HepG2 (cell line): ENCODE results near the gene SS18L1. TPM values are rescaled to one million over a fixed set of nuclear protein-coding genes. Genes with fewer than 3 reads are reported as not detected.

Source experiments
- ATAC-seq: fragments of 200-7000 bp; cut with Tn5 transposase; 3 replicates; pipeline ENCODE4 v1.9.1; 2020; ENCODE audit warnings: mild to moderate bottlenecking, moderate library complexity
- BruUV-seq: library from RNA; stranded (reverse); fragments of 400-500 nt; replicated peaks from 2 replicates; lab custom pipeline; 2021; lab: Mats Ljungman, UMichigan
- CTCF ChIA-PET: fragments of 300-600 bp; formaldehyde crosslinking; extraction: SDS; loops from one replicate; lab custom pipeline; 2021; ENCODE audit warnings: low total read pairs, inconsistent platforms, low intra/inter-chr PET ratio; lab: Yijun Ruan, JAX
- POLR2A ChIA-PET: fragments of 350-600 bp; sonication (Branson Sonifier 250); formaldehyde crosslinking; loops from one replicate; lab custom pipeline; 2020; ENCODE audit warnings: antibody characterized with exemption, inconsistent platforms; lab: Yijun Ruan, JAX
- DNase-seq: peaks from one replicate; pipeline ENCODE4 v3.0.0-alpha.2; 2015; ENCODE audit warnings: low spot score
- FAIRE-seq: peaks from 3 replicates; lab custom pipeline; 2011; peaks lifted over from hg19 to GRCh38; lab: Jason Lieb, UNC
- H2AFZ ChIP-seq: one replicate; pipeline ENCODE4 v1.6.1; 2011; ENCODE audit warnings: low read length, inconsistent platforms
- H3K27ac ChIP-seq: fragments of 300-600 bp; 3 replicates; pipeline ENCODE4 v1.8.0; 2011; ENCODE audit warnings: mixed run types, mild to moderate bottlenecking, mixed read lengths, low read length, inconsistent platforms; ENCODE audit not compliant: insufficient read depth; ENCODE audit errors: extremely low read length
- H3K27me3 ChIP-seq, 2 experiments: fragments of 200-600 bp in 1 of 2; 2 replicates in 1 of 2; 3 replicates in 1 of 2; pipeline versions ENCODE4 v1.6.0 to v1.8.0; 2011; ENCODE audit warnings: low read length in 2 of 2, mild to moderate bottlenecking in 2 of 2, moderate library complexity in 2 of 2, inconsistent platforms in 1 of 2; ENCODE audit not compliant: insufficient read depth in 2 of 2, control insufficient read depth in 1 of 2
- H3K36me3 ChIP-seq, 2 experiments: fragments of 200-600 bp in 1 of 2; replicated peaks in 1 of 2; 2 replicates in 1 of 2; 3 replicates in 1 of 2; pipeline versions ENCODE4 v1.5.1 to v1.8.0; 2011; ENCODE audit warnings: low read length in 2 of 2, inconsistent platforms in 1 of 2; ENCODE audit not compliant: insufficient read depth in 2 of 2, control insufficient read depth in 1 of 2
- H3K4me1 ChIP-seq: 2 replicates; pipeline ENCODE4 v1.5.1; 2012; ENCODE audit warnings: low read length, inconsistent platforms; ENCODE audit not compliant: insufficient read depth
- H3K4me2 ChIP-seq: 2 replicates; pipeline ENCODE4 v1.6.0; 2011; ENCODE audit warnings: low read depth, low read length, inconsistent platforms
- H3K4me3 ChIP-seq, 3 experiments: fragments of 200-600 bp in 1 of 3; sonication (generic), shearing (Covaris generic) in 1 of 3; replicated peaks in 1 of 3; 2 replicates each; pipeline ENCODE4 v1.5.1; 2011 to 2016; ENCODE audit warnings: low read length in 3 of 3, inconsistent platforms in 2 of 3, low read depth in 2 of 3, mild to moderate bottlenecking in 2 of 3, control low read depth in 1 of 3, mixed read lengths in 1 of 3; ENCODE audit not compliant: insufficient read depth in 1 of 3
- H3K79me2 ChIP-seq: one replicate; pipeline ENCODE4 v1.6.1; 2011; ENCODE audit warnings: low read length, inconsistent platforms; ENCODE audit not compliant: insufficient read depth
- H3K9ac ChIP-seq: 2 replicates; pipeline ENCODE4 v1.6.0; 2011; ENCODE audit warnings: mild to moderate bottlenecking, low read depth, low read length, inconsistent platforms; ENCODE audit not compliant: insufficient read depth
- H3K9me3 ChIP-seq: 2 replicates; pipeline ENCODE4 v1.5.1; 2012; ENCODE audit warnings: mild to moderate bottlenecking, low read length
- H4K20me1 ChIP-seq: 2 replicates; pipeline ENCODE4 v1.6.0; 2011; ENCODE audit warnings: inconsistent platforms, mild to moderate bottlenecking, low read length, moderate library complexity; ENCODE audit not compliant: insufficient read depth
- ARID2 ChIP-seq: sonication (generic); formaldehyde crosslinking; IDR thresholded peaks from 2 replicates; pipeline ENCODE4 v1.8.1; 2022; ENCODE audit warnings: mild to moderate bottlenecking, missing genetic modification reagents, borderline replicate concordance
- BCL3 ChIP-seq: sonication (generic); formaldehyde crosslinking; IDR thresholded peaks from 2 replicates; pipeline ENCODE4 v1.5.1; 2020; ENCODE audit warnings: mild to moderate bottlenecking, missing genetic modification reagents, moderate library complexity
- CHCHD3 ChIP-seq: sonication (generic); formaldehyde crosslinking; IDR thresholded peaks from 2 replicates; pipeline ENCODE4 v1.8.0; 2022; ENCODE audit warnings: mild to moderate bottlenecking, missing genetic modification reagents, moderate library complexity
- CSRNP1 ChIP-seq: sonication (generic); formaldehyde crosslinking; IDR thresholded peaks from 2 replicates; pipeline ENCODE4 v1.8.1; 2023; ENCODE audit warnings: mild to moderate bottlenecking, missing genetic modification reagents
- DMTF1 ChIP-seq: sonication (generic); formaldehyde crosslinking; IDR thresholded peaks from 2 replicates; pipeline ENCODE4 v1.4.0; 2020; ENCODE audit warnings: mild to moderate bottlenecking, missing genetic modification reagents
- HMG20B ChIP-seq: conservative IDR thresholded peaks from 2 replicates; pipeline ENCODE4 v1.6.1; 2016; ENCODE audit warnings: missing genetic modification reagents, missing compliant biosample characterization
- MAFF ChIP-seq: IDR thresholded peaks from 2 replicates; pipeline ENCODE4 v1.6.1; 2011; ENCODE audit warnings: low read depth, low read length, improper control_type of control experiment
- NCOA2 ChIP-seq: sonication (generic); formaldehyde crosslinking; IDR thresholded peaks from 2 replicates; pipeline ENCODE4 v1.8.0; 2022; ENCODE audit warnings: inconsistent platforms
- NR2F1 ChIP-seq, 2 experiments: fragments of 450-650 bp in 1 of 2; formaldehyde crosslinking in 1 of 2; IDR thresholded peaks; 2 replicates each; pipeline versions ENCODE4 v1.5.0 to v1.6.1; 2016 to 2020; ENCODE audit warnings: mild to moderate bottlenecking in 1 of 2, missing compliant biosample characterization in 1 of 2, missing genetic modification reagents in 1 of 2, moderate library complexity in 1 of 2
- SRSF9 ChIP-seq: fragments of 200-400 bp; formaldehyde crosslinking; IDR thresholded peaks from 2 replicates; pipeline ENCODE4 v1.6.1; 2018; ENCODE audit warnings: borderline replicate concordance, mild to moderate bottlenecking, low read depth, low read length; ENCODE audit not compliant: insufficient read depth, poor library complexity, severe bottlenecking
- ZMAT3 ChIP-seq: sonication (generic); formaldehyde crosslinking; conservative IDR thresholded peaks from 2 replicates; pipeline ENCODE4 v1.7.0; 2021; ENCODE audit warnings: missing genetic modification reagents
- ZNF20 ChIP-seq: sonication (generic); formaldehyde crosslinking; IDR thresholded peaks from 2 replicates; pipeline ENCODE4 v1.4.0; 2020; ENCODE audit warnings: mild to moderate bottlenecking, moderate library complexity, missing genetic modification reagents
- ZNF335 ChIP-seq: sonication (generic); formaldehyde crosslinking; IDR thresholded peaks from 2 replicates; pipeline ENCODE4 v1.4.0; 2020; ENCODE audit warnings: missing genetic modification reagents
- ZNF615 ChIP-seq: sonication (generic); formaldehyde crosslinking; IDR thresholded peaks from 2 replicates; pipeline ENCODE4 v1.5.0; 2020; ENCODE audit warnings: mild to moderate bottlenecking, missing genetic modification reagents, borderline replicate concordance
- ZNF878 ChIP-seq: sonication (generic); formaldehyde crosslinking; IDR thresholded peaks from 2 replicates; pipeline ENCODE4 v1.8.1; 2023; ENCODE audit warnings: mild to moderate bottlenecking, missing genetic modification reagents, moderate library complexity
- WGBS: methylation state at CpG from one replicate; pipeline ENCODE4 v1.1.6; 2017; ENCODE audit warnings: low lambda C conversion rate; 5-methylcytosine and 5-hydroxymethylcytosine counted together
- in situ Hi-C: cut with HindIII; loops from 2 replicates; pipeline ENCODE4 v1.10.0; 2017; ENCODE audit warnings: low pct_unique_long_range_greater_than_20kb; ENCODE audit not compliant: extremely low pct_ligation_motif_present
- intact Hi-C: fragments of 100-400 bp; cut with micrococcal nuclease; formaldehyde crosslinking; loops from one replicate; pipeline ENCODE4 v1.10.0; 2022; ENCODE audit not compliant: unreplicated experiment
- polyA plus RNA-seq, 8 experiments: library from polyadenylated mRNA; depleted of rRNA in 3 of 8; stranded (reverse) in 7 of 8; unstranded in 1 of 8; fragments of >200 nt; fragmentation: Illumina TruSeq in 4 of 8; extraction: Trizol in 4 of 8; gene quantifications; 2 replicates each; pipeline versions ENCODE4 v1.2.1 to v1.2.3, GENCODE V29; 2011 to 2016; ENCODE audit warnings: low read depth in 4 of 8, missing spikeins in 1 of 8, mixed read lengths in 1 of 8; ENCODE audit not compliant: insufficient read depth in 1 of 8
- total RNA-seq, 5 experiments: library from RNA; depleted of rRNA; stranded (reverse); fragments of >200 nt; fragmentation: Illumina TruSeq; extraction: Trizol; gene quantifications; 2 replicates each; pipeline ENCODE4 v1.2.3, GENCODE V29; 2016; ENCODE audit warnings: low read depth in 1 of 5
- TF ChIP-seq, protein P1 (sequence below): IDR thresholded peaks from 2 replicates; pipeline ENCODE4 v1.6.1; 2012; ENCODE audit warnings: inconsistent platforms
- TF ChIP-seq, protein P2 (sequence below): IDR thresholded peaks from 2 replicates; pipeline ENCODE4 v1.6.1; 2016; ENCODE audit warnings: missing biosample characterization, missing genetic modification reagents, low read depth

SS18L1 gene
- total and polyA plus RNA-seq, 2 of the 13 experiments (the other 11 are each of a cell fraction or from before 2014, with no cell fraction given) = 17.8 to 27.6 TPM

- TF ChIP-seq BCL3 (CRISPR knock-in tag) (no peak), DMTF1 (CRISPR knock-in tag) (no peak), CSRNP1 (CRISPR knock-in tag) (no peak)
- TF ChIP-seq, protein P1, sequence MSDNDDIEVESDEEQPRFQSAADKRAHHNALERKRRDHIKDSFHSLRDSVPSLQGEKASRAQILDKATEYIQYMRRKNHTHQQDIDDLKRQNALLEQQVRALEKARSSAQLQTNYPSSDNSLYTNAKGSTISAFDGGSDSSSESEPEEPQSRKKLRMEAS = no peak
These were observed 3.6 kb downstream of the SS18L1 start (continued) for GRCh38 chr20:62147125-62147524.

DNA sequence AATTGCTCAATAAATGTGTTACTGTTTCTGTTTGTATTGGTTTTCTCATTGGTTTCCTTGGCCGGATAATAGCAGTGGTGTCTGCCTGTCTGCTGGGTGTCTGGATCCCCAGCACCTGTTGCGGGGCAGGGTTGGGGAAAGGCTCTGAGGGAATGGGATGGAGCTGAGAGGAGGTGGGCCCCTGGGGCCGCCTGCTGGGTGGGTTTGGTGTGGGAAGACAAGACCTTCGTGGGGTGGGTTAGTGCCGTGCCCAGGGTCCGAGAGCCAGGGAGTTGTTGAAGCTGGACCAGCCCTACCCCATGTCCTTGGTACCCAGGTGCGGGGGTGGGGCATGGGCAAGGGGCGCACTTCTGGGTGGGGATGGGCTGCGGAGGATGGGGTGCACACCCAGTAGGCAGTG lies 4.0 kb downstream of the SS18L1 start:
- peaks cover 1 to 6% of the 10 kb centered on the region in 2 experiments; a peak in 2 of 5 replicates for H3K36me3 ChIP-seq
- no peak overlapping the region for H3K4me3 ChIP-seq
- peaks cover 60% of the 10 kb centered on the region for H3K4me1 ChIP-seq
- peaks cover 88% of the 10 kb centered on the region for H3K79me2 ChIP-seq
- no peaks in the 10 kb centered on the region for H3K9me3 ChIP-seq
- DNase-seq = no peak
- peaks cover 47% of the 10 kb centered on the region for H4K20me1 ChIP-seq
- H3K4me2 ChIP-seq = 0 out of 2 replicates have a peak overlapping the region, but pooled peaks have one; percentile 96
- H2AFZ ChIP-seq = no peak overlapping the region
- no peaks in the 10 kb centered on the region for H3K27me3 ChIP-seq
- no peak for ATAC-seq
- ChIA-PET POLR2A (interaction anchor here (2.0 kb wide), 1 partner anchor 28 kb away, joined by 4 read pairs; no protein-coding TSS in a partner anchor), CTCF (no interaction called here)
- FAIRE-seq = no peak
- whole genome bisulfite sequencing = 96% methylated on average over 9 of the region's 9 CpGs
- intact Hi-C loops (no loop called here), in situ Hi-C loops (no loop called here)
- no TSS peak for BruUV-seq
- H3K27ac ChIP-seq = peak overlapping the region; percentile 70
- H3K9ac ChIP-seq = no peak overlapping the region
- TF ChIP-seq ZMAT3 (CRISPR knock-in tag) (no peak), ARID2 (CRISPR knock-in tag) (no peak), ZNF615 (no peak), SRSF9 (no peak), ZNF335 (no peak), HMG20B (CRISPR knock-in tag) (no peak), ZNF20 (CRISPR knock-in tag) (no peak), CHCHD3 (no peak), NCOA2 (no peak), MAFF (no peak), NR2F1 (CRISPR knock-in tag; IDR thresholded peaks at IDR 0.05) (no peak), ZNF878 (CRISPR knock-in tag) (no peak)
- TF ChIP-seq, protein P2, sequence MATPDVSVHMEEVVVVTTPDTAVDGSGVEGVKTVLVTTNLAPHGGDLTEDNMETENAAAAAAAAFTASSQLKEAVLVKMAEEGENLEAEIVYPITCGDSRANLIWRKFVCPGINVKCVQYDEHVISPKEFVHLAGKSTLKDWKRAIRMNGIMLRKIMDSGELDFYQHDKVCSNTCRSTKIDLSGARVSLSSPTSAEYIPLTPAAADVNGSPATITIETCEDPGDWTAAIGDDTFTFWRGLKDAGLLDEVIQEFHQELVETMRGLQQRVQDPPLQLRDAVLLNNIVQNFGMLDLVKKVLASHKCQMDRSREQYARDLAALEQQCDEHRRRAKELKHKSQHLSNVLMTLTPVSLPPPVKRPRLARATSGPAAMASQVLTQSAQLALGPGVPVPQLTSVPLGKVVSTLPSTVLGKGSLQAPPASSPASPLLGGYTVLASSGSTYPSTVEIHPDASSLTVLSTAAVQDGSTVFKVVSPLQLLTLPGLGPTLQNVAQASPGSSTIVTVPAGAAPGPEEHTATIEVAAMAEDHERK (CRISPR knock-in tag) = no peak
